GM21423 (cell line): ENCODE measurements around the gene SLC27A5.
A peak's percentile ranks its signal among the peaks of the same experiment; 100 is the strongest.
"Not testable (repeated sequence)": the region's sequence is repeated elsewhere in the genome, so short reads cannot be mapped to it uniquely, and the experiment has no call there.

ENCODE experiments used
- ATAC-seq: cut with Tn5 transposase; IDR thresholded peaks from one replicate; pipeline ENCODE4 v1.9.1; 2021; ENCODE audit warnings: mild to moderate bottlenecking, moderate library complexity; ENCODE audit not compliant: unreplicated experiment

The SLC27A5 gene

GRCh38 chr19:58551123-58551497 lies 39.3 kb upstream of the SLC27A5 start:
- no peak for ATAC-seq

- no peak for ATAC-seq
Measured at GRCh38 chr19:58550362-58551122, 38.8 kb upstream of the SLC27A5 start.

- no peak for ATAC-seq
Measured at GRCh38 chr19:58549664-58550361, 38.0 kb upstream of the SLC27A5 start.

GRCh38 chr19:58548859-58549663 lies 37.3 kb upstream of the SLC27A5 start:
- ATAC-seq: no peak

- no peak for ATAC-seq
Measured at GRCh38 chr19:58547323-58548312, 35.8 kb upstream of the SLC27A5 start.

GRCh38 chr19:58546019-58546530 lies 34.3 kb upstream of the SLC27A5 start:
- no peak for ATAC-seq

- ATAC-seq: no peak
Measured at GRCh38 chr19:58545286-58546018, 33.7 kb upstream of the SLC27A5 start.

- ATAC-seq: peak; percentile 36
Measured at GRCh38 chr19:58544591-58545285, 32.9 kb upstream of the SLC27A5 start.

- peak; percentile 76 for ATAC-seq
Measured at GRCh38 chr19:58543826-58544590, 32.2 kb upstream of the SLC27A5 start, which contains the start of gene TRIM28. TRIM28 (plus strand) TSS chr19:58544064; CDS start chr19:58544758, 694 bp downstream.

GRCh38 chr19:58542641-58543372 lies 31.0 kb upstream of the SLC27A5 start:
- ATAC-seq: not testable (repeated sequence)

- ATAC-seq: not testable (repeated sequence)
Measured at GRCh38 chr19:58539169-58539559, 27.4 kb upstream of the SLC27A5 start.

- ATAC-seq: no peak
Measured at GRCh38 chr19:58538257-58539168, 26.7 kb upstream of the SLC27A5 start.

GRCh38 chr19:58536852-58537798 lies 25.3 kb upstream of the SLC27A5 start:
- ATAC-seq: no peak

GRCh38 chr19:58535857-58536256 lies 24.1 kb upstream of the SLC27A5 start:
- ATAC-seq: no peak
